HG03280 (cell line): ENCODE data around the gene BDKRB2.

ENCODE experiments used
- ATAC-seq: cut with Tn5 transposase; IDR thresholded peaks from one replicate; pipeline ENCODE4 v1.9.1; 2021; ENCODE audit warnings: mild to moderate bottlenecking, moderate library complexity; ENCODE audit not compliant: unreplicated experiment

The BDKRB2 gene

DNA sequence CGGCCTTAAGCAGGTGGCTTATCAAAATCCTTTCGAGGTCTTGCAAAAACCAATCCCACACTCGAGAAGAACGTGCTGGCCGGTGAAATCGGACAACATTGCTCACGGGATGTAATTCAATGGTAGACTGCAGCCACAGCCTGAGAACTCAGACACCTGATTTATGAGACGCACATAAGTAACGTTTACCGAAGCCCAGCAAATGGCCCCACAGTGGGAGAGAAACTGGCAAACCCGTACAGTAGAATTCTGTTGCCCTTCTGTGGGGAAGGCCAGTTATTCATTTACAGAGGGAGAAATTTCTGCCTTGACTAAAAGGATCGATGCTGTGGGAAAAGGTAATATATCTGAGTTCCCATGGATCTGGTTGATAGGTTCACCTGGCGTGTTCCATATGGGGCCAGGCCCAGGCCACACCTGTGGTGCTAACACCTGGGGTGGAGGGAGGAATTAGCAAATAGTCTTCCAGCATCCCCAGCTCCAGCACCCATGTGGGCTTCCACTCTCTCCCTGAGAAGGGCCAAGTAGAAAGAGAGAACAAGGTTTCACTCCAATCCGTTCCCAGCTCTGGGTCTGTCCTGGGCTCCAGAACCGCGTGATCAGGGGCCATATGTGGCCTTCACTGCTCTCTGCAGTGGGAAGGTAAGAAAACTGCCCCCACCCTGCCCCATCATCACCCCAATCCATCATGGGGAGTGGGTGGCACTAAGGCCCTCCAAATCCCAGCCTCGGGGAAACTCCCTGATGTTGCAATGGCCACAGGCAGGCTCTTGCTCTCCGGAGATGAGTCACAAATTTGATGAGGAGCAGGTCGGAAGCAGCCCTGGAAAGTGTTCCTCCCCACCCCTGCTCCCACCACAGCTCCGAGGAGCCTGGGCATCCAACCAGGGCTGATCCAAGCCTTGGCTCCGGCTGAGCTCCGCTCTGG lies 64.1 kb downstream of the BDKRB2 start:
- no peak for ATAC-seq

DNA sequence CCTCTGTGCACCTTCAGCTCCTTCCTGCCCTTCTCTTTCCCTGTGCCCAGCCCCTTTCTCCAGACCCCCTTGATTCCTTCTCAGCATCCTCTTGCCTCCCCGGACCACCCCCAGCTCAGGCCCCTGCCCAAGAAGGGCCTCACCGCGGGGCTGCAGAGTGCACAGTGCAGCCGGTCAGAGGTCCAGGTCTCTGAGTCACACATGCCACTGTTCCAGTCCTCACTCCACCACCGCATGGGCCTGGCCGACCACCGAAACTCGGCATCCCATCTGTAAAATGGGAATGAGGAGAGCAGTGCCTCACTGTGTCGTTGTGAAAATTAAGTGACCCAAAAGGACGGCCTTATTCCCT lies 64.7 kb downstream of the BDKRB2 start:
- ATAC-seq, result no peak

DNA sequence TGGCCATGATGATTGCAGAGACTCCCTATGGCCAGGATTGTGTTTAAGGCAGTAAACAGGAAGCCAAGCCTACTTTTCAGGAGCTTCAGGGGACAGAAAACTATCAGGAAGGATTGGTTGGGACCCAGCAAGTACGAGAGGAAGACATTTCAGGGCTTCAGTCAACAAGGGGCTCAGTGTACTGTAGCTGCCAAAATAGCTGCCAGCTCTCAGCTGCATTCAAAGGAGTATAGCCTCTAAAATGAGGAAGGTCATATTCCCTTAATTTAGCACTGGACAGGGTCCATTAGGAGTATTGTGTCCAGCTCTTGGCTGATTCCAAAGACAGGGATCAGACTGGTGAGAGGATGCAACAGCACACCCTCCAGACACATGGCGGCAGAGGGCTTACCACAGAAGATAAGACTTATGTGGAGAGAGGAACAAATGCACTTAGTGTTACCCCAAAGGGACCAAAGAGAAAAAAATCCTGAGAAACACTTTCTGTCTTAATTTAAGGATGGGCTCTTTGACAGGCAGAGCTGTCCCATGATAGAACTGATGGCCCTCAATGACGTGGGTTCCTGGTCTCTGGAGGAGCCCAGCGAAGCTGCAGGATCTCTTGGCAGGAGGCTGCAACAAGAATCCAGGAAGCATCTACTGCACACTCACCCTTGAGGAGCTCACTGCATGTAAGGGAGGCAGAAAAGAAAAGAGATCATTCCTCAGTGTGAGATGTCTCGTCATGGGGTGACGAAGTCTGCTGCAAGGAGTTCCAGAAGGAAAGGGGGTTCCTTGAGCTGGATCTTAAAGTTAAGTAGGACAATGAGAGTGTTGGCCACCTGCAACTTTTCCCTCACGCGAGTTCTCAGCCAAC lies 66.2 kb downstream of the BDKRB2 start:
- ATAC-seq, result no peak

DNA sequence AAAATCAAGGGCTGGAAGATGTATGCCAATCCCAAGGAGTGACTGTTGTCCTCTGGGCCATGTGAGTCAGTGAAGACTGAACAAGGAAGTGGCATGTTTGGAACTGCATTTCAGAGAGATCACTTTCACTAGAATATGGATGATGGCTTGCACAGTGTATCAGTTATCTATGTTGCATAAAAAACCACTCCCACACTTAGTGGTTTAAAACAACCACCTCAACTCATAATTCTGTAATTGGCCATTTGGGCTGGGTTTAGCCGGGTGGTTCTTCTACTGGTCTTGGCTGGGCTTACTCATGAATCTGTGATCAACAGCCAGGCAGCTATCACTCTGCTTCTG lies 66.8 kb downstream of the BDKRB2 start:
- no peak for ATAC-seq

DNA sequence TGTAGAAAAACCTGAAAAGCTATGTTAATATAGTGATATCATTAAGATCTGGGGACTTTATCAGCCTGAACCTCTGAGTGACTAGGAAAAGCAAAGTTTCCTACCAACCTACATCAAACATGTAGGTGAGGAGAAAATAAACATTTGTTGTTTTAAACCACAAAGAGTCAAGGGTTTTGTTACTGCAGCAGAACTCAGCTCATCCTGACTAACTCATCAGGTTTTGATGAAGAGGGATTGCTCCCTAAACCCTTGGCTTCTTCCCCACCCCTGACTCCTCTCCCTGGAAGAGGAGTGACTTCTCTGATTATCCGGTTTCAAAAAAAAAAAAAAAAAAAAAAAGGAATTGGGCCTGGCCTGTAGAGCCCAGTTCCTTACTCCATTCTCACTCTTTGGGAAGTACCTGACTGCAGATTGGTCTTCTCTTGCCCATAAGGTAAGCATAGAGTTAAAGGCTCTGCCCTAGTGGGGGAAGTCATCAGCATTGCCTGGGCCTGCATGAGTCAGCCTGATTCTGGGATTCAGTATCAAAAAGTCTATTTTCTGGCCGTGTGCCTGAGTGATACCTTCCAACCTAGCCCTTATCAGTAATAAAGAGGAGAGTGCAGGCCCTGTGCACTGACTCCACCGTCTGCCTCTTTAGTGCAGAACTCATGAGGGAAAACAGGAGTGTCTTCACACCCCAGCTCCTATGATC lies 68.3 kb downstream of the BDKRB2 start:
- ATAC-seq, result no peak

DNA sequence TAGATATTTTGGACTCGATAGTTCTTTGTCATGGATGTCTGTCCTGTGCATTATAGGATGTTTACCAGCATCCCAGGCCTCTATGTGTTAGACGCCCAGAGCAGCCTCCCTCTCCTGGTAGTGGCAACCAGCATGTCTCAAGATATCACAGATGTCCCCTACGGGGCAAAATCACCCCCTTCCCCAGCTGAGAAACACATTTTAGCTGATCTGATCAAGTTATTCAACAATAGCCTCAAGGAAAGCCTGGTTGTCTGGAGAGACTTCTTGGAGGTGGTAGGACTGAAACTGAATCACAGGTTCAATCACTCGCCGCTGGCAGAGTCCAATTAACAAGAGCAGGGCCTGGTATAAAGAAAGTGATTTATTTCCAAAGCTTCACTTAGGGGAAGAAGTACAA lies 69.0 kb downstream of the BDKRB2 start:
- ATAC-seq, result no peak

DNA sequence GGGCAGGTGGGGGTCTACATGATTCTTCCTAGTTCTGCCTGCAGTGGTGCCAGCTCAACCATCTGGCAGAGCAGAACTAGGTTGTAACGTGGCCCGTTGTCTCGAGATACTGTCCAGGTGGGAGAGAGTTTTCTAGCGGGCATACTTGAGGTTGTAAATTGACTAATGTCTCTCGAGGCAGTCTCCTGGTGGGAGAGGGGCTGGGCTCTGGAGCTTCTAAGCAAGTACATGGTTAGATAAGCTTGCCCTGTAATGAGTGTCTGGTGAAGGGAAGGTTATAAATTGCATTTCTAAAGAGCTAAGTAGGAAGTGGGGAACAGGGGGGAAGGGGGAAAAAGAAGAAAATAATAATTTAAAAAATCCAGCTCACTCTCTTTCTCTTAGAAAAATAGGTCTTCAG lies 69.5 kb downstream of the BDKRB2 start:
- ATAC-seq, result no peak

DNA sequence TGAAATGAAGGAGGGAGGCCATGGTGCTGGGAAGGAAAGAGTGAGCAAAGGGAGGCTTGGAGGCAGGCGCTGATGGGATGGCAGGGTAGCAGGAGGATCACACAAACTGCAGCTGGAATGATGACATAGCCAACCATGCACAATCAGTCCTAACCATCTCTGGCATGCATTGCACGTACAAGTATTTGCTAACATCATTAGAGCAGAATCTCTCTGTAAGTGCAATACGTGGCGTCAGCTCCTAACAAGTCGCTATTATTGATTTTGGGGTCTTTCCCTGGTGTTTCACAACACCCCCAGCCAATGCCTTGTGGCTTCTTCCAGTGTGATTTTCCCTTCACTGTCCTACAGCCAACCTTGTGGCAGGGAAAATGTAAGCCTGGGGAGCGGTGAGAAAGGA lies 69.9 kb downstream of the BDKRB2 start:
- no peak for ATAC-seq

DNA sequence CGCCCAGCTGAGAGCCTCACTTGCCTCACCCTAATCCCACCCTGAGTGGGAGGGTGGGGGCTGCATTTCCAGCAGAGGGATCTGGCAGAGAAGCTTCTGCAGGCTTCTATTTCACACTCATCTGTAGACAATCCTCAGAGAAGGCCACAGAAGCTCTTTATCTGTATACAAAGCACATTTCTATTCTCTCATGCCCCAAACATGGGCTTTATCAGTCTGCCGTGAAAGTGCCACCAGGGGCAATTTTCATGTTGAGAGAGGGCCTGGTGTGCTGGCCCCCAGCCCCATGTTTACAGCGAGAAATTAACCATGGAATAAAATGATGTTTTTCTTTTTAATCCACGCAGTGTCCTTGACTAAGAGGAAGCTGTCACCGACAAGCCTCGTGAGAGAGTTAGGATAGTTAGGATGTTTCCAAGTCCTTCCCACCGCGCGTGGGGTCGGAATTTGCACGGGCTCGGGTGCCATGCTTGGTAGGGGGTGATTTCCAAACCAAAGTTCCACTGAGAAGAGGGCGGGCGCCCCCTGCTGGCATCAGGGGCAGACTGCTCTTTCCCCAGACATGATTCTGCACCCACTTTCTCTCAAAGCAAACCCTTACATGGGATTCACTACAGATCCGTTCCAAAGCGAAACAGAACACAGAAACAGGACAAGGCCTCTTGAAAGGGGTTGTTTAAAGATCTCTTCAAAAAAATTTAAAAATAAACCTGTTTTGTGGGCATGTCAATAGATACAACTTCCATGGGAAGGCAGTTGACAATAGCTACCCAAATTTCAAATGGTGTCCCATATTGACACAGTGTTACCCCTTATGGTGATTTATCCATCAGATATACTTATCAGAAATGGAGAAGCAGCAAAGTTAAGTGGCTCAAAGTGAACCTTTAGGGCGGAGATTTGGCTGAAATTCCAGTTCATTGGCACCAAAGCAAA lies 70.8 kb downstream of the BDKRB2 start:
- ATAC-seq, result no peak

DNA sequence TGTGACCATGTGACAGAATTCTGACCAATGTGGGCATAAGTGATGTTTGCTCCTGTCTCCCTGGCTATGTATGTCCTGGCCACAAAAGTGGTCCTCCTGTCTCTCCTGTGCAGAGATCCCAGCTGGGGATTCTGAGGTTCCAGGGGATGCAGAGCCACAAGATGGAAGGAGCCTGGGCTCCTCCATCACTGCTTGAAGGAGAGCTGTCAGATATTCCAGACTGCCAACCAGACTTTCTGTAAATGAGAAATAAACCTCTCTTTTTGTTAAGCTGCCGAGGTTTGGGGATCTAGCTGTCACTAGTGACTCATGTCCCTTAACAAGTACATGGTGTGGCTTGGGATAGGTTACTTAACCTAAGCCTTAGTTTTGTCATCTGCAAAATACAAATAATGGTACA lies 73.3 kb downstream of the BDKRB2 start:
- ATAC-seq, result no peak

DNA sequence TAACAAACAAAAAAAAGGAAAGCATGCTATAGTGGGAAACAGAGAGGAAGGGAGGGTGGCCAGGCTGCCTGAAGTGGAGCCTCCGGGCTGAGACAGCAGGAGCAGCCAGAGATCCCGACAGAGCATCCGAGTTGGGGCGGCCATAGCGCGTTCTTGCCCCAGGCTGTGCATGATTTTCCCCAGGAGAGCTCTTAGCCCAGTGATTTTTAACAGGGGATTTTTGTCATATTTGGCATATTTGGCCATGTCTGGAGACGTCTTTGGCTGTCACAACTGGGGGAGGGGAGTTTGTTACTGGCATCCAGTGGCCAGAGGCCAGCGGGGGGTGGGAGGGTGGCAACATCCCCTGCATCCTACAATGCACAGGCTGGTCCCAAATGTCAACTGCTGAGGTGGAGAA lies 74.9 kb downstream of the BDKRB2 start:
- no peak for ATAC-seq

DNA sequence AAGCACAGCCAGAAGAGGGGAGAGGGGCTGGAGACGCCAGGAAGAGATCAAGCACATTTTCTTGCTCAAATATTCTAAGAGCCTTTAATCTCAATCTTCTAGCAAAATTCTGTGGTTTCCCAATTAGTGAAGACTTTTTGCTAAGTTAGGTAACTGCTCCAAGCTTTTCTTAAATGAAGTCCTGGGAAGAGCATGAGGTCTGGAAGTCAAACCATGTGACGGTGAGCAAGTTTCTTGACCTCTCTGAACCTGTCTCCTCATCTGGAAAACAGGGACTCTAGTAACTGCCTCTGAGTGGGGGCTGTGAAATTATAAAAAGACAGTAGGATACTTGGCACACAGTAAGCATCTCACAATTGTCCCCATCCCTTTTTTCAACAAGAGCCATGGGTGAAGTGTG lies 75.5 kb downstream of the BDKRB2 start:
- no peak for ATAC-seq

DNA sequence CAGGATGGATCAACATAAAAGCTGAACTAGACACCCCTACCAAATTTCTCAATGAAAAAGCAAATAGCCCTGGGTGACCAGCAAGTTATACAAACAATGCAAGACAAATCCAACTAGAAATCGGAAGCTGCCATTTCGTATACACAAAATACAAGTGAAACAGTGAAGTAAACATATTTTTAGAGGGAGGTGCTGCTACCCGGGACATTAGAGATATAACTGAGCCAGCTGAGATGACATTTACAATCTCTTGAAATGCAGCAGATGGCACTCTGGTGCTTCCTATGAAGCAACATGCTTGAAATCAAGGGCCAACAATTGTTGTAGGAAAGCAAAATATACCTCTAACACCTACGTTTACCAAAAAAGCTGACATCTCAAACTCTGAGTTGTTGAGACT lies 76.8 kb downstream of the BDKRB2 start:
- ATAC-seq, result no peak

DNA sequence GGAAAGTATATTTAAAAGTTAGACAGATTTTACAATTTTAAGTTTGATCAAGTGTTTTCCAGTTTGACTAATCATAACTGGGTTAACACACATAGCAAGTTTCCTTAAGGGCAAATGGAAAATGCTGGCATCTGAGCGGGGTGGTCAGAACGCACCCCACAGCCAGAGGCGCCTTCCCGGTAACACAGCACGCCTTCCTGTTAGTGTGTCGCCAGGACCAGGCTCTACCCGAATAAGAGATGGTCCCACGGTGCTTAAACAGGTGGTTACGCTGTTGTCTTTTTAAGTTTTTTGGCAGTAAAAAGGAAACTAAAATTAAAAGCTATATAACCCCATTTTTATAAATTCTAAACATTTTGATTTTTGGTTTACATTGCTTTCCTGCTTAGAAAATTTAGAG lies 79.4 kb downstream of the BDKRB2 start:
- no peak for ATAC-seq

DNA sequence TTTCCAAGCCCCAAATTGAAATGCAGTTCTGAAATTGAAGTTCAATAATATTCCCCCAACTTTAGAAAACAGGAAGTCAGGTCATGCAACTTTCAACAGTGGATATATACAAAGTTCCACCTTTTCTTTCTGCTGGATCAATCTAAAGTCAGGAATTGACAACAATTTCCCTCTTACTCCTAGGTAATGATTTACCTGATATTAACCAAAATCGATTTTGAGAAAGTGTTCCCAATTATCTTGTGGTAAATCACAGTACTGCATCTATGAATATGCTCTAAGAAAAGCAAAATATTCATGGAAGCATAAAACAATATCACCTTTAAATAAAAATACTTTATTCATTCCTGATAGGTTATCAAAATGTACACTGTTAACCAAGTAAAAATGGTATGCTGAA lies 79.8 kb downstream of the BDKRB2 start:
- ATAC-seq, result no peak

DNA sequence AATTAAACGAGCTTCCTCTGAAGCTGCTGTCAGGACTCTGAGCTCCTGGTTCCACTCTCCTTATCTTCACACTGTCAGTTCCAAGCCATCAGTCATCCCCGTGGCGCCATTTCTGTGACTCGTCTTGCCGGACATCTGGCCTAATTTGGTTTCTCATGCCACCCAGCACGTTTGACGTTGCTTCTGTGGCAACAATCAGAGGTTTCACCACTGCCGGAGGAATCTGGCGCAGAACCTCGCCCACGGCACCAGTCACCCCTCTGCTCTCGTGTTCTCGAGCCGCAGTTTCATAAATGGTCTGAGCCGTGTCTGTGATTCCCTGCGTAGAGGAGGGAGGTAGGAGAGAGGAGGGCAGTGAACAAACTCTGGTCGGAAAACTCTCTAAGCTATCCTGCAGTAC lies 81.0 kb downstream of the BDKRB2 start:
- ATAC-seq, result no peak

DNA sequence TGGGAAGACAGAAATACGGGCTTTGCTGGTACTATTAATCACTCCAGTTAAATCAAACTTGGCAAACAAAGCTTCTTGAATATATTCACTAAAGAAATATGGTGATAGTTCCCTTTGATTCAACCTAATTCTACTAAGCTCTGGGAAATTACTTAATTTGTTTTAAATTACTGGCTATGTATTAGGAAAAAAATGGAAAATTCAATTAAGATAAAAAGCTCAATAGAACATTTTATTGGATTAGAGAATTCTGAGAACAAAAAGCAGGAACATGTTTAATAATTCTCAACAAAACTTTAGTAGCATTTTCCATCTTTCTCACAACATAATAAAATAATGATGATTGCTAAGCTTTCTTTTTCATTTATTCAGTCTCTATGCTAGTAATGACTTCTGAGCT lies 81.6 kb downstream of the BDKRB2 start:
- ATAC-seq, result no peak

DNA sequence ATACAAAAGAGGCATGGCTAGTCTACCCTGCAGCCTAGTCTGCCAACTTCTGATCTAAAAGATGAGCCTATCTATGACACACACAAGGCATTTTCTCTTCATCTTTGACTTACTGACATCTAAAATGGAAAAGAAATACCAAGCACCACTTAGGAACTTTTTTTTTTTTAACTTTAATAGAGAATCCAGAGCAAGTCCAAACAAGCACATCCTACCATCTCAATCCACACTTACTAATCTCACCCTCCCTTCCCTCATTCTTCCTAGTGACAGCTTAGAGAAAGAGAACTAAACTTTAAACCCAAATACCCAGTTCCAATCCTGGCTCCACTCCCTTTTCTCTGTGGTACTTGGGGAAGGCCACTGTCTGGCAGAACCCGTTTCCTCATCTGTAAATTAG lies 83.2 kb downstream of the BDKRB2 start:
- ATAC-seq, result no peak
